ENCODE results near the gene RUBCNL.

- TF ChIP-seq CTCF (conservative IDR thresholded peaks at IDR 0.05; ENCODE audit: low read length): peak; percentile 62
- no peak for TF ChIP-seq EZH2phosphoT487 (IDR thresholded peaks at IDR 0.05; ENCODE audit: borderline replicate concordance, low read depth, low read length)
Measured at GRCh38 chr13:46342538-46342937, 44.5 kb downstream of the RUBCNL start.
